Fibroblast of villous mesenchyme (primary cell): ENCODE results near the gene THSD4. TPM values are rescaled to one million over a fixed set of nuclear protein-coding genes. Genes with fewer than 3 reads are reported as not detected.

Experiments
- DNase-seq: peaks from one replicate; pipeline ENCODE4 v3.0.0-alpha.2; 2010; ENCODE audit warnings: low read depth
- H3K4me3 ChIP-seq: 2 replicates; pipeline ENCODE4 v1.5.1; 2011; ENCODE audit warnings: low read depth, mild to moderate bottlenecking, low read length
- CTCF ChIP-seq: IDR thresholded peaks from 2 replicates; pipeline ENCODE4 v1.5.1; 2012; ENCODE audit warnings: low read depth, mild to moderate bottlenecking, low read length; ENCODE audit not compliant: insufficient read depth
- total RNA-seq: library from RNA; depleted of rRNA; stranded (reverse); fragments of >200 nt; gene quantifications from 2 replicates; pipeline ENCODE4 v1.2.3, GENCODE V29; 2012

THSD4 gene
- total RNA-seq, 1 donor, result 76.4 TPM

- no peak for TF ChIP-seq CTCF
- DNase-seq, result peak; percentile 50
- H3K4me3 ChIP-seq, result no peak overlapping the region
These were observed 35.8 kb upstream of the THSD4 start for GRCh38 chr15:71079208-71080044.

- no peak for TF ChIP-seq CTCF
- no peak for DNase-seq
- H3K4me3 ChIP-seq, result no peak overlapping the region
These were observed 35.1 kb upstream of the THSD4 start for GRCh38 chr15:71080166-71080565.

GRCh38 chr15:71080705-71081104, 34.6 kb upstream of the THSD4 start:
- TF ChIP-seq CTCF, result no peak
- peak; percentile 54 for DNase-seq
- no peak overlapping the region for H3K4me3 ChIP-seq

GRCh38 chr15:71082803-71083202, 32.5 kb upstream of the THSD4 start:
- DNase-seq, result no peak
- no peak overlapping the region for H3K4me3 ChIP-seq
- TF ChIP-seq CTCF, result no peak

- no peak for TF ChIP-seq CTCF
- H3K4me3 ChIP-seq, result no peak overlapping the region
- DNase-seq, result peak; percentile 23
These were observed 31.9 kb upstream of the THSD4 start for GRCh38 chr15:71083349-71083748.

GRCh38 chr15:71084264-71084663, 31.0 kb upstream of the THSD4 start:
- no peak for TF ChIP-seq CTCF
- DNase-seq, result no peak
- no peak overlapping the region for H3K4me3 ChIP-seq

- DNase-seq, result no peak
- H3K4me3 ChIP-seq, result no peak overlapping the region
- TF ChIP-seq CTCF, result no peak
These were observed 29.5 kb upstream of the THSD4 start for GRCh38 chr15:71085809-71086208.
